Hepatocyte (in vitro differentiated cells): Measurements from ENCODE around the gene TRRAP.

Experiments used
- EZH2 ChIP-seq: fragments of 200-600 bp; sonication (generic); IDR thresholded peaks from 2 replicates; pipeline ENCODE4 v1.6.1; 2016; ENCODE audit warnings: antibody characterized with exemption, mild to moderate bottlenecking, borderline replicate concordance
- TF ChIP-seq, protein P1 (sequence below): fragments of 200-600 bp; sonication (generic); IDR thresholded peaks from 2 replicates; pipeline ENCODE4 v1.5.1; 2016; ENCODE audit warnings: antibody characterized with exemption, mild to moderate bottlenecking; ENCODE audit not compliant: poor library complexity

DNA sequence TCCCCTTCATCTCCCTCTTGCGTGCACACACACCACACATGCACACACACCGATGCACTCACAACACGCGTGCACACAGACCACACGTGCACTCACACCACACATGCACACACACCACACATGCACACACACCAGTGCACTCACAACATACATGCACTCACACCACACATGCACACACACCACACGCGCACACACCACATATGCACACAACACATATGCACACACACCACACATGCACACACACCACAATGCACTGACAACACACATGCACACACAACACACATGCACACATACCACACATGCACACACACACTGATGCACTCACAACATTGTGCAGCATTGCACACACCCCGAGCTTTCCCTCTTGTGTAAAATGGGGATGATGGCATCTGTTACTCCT lies 68.1 kb downstream of the TRRAP start:
- TF ChIP-seq, protein P1, sequence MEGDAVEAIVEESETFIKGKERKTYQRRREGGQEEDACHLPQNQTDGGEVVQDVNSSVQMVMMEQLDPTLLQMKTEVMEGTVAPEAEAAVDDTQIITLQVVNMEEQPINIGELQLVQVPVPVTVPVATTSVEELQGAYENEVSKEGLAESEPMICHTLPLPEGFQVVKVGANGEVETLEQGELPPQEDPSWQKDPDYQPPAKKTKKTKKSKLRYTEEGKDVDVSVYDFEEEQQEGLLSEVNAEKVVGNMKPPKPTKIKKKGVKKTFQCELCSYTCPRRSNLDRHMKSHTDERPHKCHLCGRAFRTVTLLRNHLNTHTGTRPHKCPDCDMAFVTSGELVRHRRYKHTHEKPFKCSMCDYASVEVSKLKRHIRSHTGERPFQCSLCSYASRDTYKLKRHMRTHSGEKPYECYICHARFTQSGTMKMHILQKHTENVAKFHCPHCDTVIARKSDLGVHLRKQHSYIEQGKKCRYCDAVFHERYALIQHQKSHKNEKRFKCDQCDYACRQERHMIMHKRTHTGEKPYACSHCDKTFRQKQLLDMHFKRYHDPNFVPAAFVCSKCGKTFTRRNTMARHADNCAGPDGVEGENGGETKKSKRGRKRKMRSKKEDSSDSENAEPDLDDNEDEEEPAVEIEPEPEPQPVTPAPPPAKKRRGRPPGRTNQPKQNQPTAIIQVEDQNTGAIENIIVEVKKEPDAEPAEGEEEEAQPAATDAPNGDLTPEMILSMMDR, result no peak
- no peak for TF ChIP-seq EZH2
